Activated CD8-positive, alpha-beta memory T cell treated with anti-CD3 and anti-CD28 coated beads for 1 hour (primary cell): ENCODE measurements around the gene PBXIP1.

Experiments used
- DNase-seq, 2 donors: peaks; one replicate each; pipeline ENCODE4 v3.0.0-alpha.2; 2020; ENCODE audit warnings: low read depth in 1 of 2; ENCODE audit errors: extremely low read depth in 1 of 2

The PBXIP1 gene

DNA sequence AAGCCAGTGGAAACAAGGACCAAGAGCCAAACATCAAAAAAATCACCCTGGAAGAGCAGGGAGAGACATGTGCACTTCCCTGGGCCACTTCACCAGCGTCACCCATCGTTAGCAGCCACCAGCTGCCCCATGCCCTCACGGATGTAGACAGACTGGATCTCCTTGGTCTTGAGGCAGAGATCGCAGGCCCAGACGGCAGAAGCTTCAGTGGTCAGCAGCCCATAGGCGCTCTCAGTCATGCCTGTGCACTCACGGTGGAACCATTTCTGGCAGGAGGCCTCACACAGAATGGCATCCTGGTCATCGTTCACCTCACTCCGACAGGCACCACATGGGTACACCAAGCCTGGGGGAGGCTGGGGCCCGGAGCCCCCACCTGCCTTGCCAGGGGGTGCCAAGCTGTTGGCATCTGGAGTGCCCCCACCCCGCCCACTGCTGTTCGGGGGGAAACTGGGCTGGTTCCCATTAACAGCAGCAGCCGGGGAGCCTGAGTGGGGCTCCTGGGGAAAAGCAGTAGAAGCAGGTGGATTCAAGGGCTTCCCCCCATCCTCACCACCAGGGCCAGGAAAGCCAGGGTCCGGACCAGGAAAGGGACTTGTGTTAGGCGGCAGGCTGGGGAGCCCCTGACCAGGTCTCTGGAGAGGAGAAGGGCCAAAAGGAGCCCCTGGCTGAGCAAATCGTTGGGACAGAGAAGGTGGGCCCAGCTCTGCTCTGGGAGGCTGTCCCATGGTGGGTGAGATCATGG lies 3.0 kb upstream of the PBXIP1 start:
- no peak for DNase-seq

DNA sequence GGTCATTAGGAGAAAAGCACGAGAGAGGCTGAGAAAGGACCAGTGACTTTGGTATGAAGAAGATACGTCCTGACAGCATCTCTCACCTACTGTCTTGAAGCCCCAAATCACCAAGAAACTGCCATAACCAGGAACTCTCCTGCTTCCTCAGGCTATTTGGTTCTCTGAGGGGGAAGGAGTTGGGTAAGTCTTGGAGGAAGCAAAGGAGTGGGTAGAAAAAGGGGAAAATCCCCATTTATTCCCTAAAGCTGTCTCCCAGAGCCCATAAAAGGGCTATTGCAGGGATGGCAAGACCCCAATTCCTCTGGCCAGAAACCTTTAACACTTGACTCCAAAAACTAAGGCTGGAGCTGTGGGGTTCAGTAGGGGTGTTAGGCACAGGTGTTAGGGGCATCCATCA lies 2.1 kb upstream of the PBXIP1 start:
- DNase-seq, result no peak

DNA sequence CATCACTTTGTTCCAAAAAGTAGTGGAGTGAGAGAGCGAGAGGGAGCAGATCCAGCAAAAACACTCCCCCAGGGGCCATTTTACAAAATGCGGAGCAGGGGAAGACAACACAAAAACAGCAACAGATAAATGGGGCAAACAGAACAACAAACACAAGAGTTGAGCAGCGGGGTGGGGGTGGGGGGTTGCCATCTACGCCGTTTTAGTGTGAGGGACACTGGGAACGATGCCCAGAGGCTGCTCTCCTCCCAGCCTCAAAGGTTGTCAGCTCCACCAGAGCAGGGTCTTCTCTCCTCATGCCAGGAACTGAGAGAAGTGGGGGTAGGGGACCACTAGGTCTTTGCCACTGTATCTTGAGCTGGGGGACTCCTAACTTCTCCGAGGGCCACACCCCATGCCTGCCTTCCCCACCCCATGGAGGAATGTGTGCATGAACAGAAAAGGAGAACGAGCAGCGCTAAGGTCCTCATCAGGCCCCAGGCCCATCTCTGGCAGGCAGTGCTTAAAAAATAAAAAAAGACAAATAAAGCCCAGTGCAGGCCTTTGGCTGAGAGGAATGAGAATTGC lies 1.3 kb upstream of the PBXIP1 start:
- DNase-seq, result no peak

DNA sequence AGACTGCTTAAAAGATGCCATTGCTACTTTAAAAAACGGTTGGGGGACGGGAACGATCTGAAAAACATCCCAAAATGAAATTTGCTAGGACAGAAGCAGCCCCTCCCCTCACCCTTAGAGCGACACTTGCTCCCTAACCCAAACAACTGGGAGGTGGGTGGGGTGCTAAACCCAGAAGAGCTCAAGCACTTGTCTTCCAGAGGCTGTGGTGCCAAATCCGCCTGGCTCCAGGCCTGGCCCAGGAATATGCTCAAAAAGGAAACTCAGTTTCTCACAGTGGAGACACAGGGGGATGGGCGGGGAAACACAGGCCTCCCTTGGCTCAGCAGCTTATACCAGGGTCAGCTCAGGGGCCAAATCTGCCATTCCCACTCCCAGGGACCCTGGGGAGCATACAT lies 644 bp upstream of the PBXIP1 start:
- no peak for DNase-seq

DNA sequence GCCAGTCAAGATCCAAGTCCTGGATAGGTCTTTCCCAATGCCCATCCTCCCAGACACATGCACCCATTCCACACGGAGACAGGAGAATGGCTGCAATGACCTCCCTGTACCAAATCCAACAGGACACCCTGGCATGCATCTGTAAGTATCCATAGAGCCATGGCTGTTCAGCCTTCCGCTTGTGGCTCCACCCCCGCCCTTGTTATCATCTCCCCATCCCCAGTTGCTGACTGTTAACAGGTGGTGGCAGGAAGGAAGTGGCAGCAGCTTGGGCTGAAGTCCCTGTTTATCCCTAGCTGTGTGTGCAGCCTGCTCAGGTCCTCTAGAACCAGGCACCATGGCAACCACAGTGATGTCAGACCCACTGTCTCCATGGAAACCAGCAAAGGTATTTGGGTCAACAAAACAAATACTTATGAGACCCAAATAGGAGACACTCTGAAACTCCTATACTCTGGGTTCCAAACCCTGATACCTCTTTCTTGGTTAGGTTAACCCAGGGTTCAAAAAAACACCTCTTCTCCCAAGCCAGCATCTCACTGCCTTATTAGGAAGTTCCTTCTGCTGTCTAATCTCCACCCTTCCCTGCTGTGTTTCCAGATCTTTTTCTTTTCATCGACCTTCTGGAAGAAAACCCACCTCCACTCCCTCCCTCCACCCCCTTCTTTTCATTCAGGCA lies 721 bp downstream of the PBXIP1 start:
- peak; percentile 78 to 92 for DNase-seq

DNA sequence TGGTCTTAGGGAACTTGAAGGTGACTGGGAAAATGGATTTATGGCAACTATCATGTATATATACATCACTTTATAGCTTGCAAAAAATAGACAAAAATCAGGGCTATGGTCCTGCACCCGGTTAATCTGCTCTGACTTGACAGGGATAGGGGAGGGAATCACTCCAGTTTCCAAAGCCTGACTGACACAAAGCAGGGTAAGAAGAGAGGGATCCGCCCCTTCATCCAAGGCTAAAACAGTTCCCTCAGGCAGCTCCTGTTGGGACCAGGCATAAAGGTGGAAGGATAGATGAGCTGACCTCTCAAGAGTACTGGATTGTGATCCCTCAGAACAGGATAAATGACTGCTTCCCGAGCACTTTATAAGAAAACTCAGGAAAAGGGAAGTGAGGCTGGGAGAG lies 1.4 kb downstream of the PBXIP1 start:
- no peak for DNase-seq

DNA sequence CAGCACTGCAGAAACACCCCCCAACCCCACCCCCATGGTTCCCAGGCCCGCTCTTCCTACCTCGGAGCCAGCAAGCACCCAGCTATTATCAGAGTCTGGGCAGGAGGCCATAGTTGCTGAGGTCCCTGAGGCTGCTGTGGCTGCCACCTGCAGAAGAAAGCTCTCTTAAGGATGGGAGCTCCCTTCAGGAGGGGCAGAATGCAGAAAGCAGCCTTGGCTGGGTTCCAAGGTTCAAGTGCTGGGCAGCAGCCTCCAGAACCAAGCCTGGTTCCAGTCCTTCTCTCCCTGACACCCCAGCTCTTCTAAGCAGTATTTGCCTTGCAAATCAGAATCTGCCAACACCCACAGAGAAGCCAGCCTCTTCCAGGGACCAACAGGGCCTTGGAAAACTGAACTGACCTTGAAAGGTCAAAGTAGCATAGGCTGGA lies 2.3 kb downstream of the PBXIP1 start:
- DNase-seq, result no peak

DNA sequence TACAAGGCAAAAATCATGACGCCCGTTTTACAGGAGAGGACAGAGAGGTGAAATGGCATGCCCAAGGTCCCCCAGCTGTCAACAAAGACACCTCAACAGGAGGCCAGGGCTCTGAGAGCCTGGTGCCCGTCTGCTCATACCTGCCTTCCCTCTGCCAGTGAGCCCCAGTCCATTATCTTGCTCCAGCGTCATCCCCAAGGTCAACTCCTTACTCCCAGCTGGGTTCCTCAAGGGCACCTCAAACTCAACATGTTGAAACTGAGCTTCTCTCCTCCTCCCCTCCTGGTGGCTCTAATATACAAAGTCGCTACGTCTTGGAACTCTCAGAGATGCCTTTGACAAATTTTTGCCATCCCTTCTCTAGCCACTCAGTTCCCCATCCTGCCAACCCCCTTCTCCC lies 3.2 kb downstream of the PBXIP1 start:
- no peak for DNase-seq

DNA sequence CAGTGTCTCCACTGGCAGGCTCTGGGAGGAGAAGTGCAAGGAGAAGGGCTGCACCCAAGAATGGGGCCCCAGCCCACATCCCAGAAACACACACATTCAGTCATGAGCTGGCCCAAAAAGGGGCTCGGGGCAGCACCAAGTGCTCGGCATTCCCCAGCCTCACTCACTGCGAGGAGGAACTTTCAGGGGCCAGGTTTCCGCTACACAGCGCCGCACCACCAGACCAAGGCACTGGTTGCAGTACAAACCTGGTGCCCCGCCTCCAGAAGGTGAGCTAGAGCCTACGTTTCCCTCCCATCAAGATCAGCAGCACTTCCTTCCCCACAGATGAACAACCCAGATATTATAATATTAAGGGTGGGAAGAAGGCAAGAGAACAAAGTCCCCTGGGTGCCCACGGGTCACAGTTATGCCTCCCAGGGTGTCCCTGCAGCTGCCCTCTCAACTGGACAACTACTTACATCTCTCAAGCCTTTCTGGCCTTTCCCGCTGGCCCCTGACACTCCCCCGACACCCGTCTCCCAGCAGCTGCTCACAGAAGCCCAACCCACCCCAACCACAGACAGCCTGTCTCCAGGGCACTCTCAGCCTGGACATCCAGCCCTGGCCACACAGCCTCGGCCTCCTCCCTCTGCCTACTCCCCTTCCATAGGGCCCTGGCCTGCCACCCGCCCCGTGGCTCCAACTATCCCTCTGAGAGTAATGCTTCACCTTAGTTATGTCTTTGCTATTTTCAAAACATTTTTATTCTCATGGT lies 3.8 kb downstream of the PBXIP1 start:
- DNase-seq, result peak in 1 of 2 donors; percentile 32

DNA sequence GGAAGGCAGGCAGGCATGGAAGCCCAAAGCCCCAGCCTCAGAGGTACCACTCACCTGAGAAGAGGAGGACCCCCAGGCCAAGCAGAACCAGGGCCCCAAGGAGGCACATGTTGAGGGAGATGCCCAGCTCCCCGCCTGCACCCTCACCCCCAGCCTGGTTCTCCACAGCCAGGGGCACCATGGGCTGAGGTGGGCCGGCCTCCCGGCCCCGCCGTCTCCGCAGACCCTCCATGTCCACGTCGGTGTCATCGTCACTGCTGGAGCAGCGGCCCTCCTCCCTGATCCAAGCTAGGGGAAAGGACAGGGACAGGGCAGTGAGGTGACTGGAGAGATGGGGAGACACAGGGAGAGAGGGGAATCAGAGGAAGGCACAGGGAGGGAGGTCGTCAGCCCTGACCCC lies 7.8 kb downstream of the PBXIP1 start:
- DNase-seq, result no peak

DNA sequence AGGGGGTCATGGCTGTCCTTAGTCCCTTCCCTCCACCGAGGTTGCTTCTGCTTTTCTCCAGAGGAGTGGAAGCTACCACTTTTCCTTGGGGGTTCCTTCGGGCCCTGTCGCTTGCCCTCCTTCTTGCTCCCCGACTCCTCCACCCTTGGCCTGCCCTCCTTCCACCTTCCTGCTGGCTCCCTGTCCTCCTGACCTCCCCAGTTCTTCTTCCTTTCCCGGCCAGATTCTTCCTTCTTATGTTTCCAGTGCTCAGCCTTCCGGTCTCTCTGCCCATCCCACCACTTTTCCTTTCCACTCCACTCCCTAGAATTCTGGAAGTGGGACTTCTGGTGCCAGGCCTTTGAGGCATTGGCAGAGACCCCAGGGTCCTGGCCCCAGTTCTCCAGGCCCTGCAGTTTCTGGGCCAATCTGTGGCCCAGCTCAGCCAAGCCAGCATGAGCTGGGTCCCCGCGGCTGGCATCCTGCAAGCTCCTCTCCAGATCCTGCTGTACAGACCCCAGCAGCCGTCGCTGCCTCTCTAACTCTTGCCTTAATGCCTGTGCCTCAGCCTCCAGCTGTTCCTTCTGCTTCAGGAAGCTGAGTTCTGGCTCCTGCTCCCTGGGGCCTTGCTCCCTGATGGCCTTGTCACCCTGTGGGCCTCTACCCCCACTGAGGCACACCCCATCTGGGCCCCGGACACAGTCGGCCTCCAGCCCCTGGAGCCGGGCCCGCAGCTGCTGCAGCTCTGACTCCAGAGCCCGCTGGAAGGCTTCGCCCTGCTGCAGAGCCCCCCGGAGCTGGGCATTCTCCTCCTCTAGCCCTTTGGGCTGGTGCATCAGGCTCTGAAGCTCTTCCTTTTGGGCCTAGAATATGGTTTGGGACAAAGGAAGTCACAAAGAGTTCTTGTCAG lies 9.7 kb downstream of the PBXIP1 start:
- DNase-seq, result no peak

DNA sequence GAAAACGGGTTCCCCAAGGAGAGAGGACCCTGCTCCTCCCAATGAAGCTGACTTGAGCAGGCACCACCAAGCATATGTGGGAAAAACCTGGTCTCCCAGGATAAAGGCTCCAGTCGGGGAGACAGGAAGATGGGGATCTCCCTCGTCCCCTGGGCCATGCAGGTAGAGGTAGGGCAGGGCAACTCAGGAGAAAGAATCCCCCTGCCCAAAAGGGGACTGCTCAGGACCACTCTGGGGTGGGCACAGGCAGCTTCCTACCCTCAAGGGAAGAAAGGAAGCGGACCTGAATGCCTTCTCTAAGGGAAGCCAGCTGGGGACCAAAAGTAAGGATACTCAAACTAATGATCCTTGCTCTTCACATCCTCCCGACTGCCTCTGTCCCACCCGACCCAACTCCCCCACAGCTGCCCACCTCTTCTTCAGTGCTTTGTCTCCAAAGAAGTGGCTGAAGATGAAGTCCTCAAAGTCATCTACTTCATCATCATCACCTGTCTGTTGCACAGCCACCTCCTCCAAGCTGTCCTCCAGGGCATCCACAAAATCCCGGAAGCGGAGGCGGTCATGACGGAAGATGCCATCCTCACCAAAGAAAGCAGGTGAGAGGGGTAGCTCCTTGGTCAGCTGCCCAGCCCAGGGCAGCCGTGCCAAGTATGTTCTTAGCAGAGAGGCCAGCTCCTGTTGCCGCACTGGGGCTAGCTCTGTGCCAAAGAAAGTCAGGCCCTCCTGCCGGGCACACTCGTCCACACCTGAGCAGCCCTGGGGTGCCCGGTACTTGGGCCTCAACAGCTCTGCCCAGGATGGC lies 10.5 kb downstream of the PBXIP1 start:
- DNase-seq, result no peak

DNA sequence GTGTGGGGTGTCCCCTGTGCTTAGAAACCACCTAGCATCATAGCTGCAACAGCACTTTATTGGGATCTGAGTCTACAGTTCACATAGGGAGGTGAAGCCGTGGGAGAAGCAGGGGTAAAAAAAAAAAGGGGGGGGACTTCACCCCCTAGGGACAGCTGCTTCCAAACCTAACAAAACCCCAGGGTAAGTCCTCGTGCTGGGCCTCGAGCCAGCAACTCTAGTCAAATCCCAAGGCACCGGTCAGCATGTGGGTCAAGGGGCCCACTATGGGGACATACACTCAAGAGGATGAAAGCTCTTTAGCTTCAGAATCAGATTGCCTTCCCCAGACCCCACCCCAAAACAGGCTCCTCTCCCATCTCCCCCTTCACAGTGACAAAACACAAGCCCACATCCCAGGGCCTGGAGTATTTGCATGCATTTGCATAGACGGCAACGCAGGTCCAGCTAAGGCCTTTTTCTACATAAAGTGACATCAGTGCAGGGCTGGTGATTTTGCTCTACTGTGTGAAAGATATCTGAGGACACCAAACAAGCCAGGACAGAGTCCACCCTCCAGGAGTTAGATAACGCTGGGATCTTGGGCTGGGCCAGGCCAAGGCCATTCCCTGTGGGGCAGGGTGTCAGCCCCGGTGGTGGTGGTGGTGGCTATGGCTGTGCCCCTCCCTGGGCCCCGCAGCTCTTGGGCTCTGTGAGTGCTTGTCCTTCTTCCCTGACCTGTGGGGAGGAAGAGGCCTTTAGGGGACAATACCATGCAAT lies 11.3 kb downstream of the PBXIP1 start:
- no peak for DNase-seq

DNA sequence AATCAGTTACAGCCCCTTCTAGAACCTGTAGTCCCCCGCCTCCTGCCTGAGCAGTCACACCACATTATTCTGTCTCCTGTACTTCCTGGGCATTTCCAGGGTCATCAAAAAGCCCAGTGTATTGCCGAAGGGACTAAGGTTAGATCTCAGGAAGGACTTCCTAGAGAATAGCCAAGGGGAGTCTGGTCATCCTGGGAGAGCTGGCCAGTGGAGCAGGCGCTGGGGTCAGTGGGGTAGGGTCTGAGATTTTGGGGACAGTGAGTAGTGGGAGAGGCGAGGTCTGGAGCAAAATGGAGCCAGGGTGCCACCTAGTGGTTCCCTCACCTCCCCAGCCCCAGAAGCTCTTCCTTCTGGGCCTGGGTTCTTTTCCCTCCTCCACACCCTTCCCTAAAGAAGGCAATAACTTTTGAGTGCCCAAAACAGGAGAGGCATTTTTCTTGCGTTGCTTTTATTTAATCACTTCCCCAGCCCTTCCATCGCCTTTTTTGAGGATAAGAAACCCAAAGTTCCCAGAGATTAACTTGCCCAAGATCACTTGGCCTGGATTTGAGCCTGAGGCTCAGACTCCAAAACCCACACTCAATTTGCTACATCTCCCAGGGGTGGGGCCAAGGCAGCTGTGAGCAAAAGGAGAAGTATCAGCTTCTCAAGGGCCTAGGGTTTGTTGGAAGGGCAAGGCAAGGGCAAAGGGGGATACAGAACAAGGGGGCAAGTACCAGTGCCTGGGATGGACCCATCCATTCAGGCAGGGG lies 12.1 kb downstream of the PBXIP1 start:
- no peak for DNase-seq

DNA sequence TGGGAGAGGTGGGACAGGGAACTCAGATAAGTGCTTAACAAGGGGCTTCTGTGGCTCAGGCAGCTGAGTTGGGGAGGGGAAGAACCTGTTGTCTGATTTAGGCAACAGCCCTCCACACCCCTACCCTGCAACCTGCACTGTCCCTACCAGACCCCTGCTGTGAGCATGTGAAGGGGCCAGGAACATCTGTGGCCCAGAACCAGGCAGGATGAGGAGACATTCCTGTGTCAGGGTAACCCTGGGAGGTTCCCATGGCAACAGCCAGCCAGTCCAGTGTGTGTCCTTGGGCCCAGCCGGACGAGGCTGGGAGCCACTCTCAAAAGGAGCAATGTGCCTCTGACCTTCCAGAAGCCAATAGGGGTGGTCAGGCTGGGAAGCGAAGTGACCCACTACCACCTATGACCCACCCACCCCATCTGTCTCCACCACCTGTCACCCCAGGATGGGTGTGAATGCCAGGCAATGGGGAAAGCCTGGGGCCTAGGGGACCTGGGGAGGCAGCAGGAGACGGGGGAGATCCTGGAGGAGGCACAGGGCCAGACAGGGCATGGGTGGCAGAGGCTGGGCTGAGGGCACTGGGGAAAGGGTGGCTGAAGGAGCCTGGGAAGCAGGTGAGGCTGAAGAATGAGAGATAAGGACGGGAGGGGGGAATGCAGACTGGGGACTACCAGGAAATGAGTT lies 14.4 kb downstream of the PBXIP1 start:
- no peak for DNase-seq

DNA sequence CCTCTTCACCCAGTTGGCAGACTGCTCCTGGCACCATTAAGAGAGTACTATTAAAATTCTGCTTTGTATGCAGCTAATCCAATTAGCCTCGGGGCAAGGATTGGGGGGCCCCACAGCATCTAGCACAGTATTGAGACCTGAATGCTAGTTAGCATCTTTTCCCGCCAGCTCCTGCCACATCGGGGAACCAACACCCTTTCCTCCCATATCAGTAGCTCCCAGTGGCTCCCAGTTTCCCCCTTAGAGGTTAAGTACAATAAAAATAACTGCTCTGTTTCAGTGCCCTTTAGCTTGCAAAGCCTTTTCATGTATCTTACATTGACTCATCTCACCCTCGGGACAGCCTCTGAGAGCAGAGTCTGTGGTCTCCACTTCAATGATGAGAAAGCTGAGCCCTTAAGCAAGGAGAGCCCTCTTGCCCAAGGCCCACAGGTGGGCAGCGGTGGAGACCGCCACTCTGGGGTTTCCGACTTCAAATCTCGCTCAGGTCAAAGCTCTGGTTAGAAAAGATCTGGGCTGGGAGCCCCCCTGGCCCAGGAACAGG lies 15.2 kb downstream of the PBXIP1 start:
- no peak for DNase-seq

DNA sequence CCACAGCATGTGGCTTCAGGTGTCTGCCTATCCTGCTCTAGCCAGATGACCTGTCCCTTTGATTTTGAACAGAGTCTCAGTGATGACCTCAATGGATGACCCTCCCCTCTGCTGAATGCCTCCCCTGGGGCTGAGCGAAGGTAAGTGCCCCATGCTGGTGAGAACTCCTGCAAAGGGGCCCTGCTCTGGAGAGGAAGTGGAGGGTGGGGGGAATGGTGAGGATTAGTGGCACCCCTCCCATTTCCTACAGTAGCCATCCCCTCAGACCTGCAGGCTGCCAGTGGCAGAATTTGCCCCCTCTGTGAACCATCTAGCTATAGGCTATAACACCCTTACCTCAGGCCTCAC lies 15.7 kb downstream of the PBXIP1 start:
- DNase-seq, result no peak
